NOMO-1 (cell line): Measurements from ENCODE around the gene AMOTL2.

Experiments used
- DNase-seq, 2 experiments: peaks; one replicate each; lab custom pipeline; 2025; ENCODE audit not compliant: unreplicated experiment in 2 of 2; lab: John Stamatoyannopoulos, UW

The AMOTL2 gene

GRCh38 chr3:134366928-134367811, 7.1 kb downstream of the AMOTL2 start:
- no peak for DNase-seq

GRCh38 chr3:134366221-134366927, 7.9 kb downstream of the AMOTL2 start:
- no peak for DNase-seq

- DNase-seq = no peak
Observed at GRCh38 chr3:134365766-134366065, 8.5 kb downstream of the AMOTL2 start.

DNA sequence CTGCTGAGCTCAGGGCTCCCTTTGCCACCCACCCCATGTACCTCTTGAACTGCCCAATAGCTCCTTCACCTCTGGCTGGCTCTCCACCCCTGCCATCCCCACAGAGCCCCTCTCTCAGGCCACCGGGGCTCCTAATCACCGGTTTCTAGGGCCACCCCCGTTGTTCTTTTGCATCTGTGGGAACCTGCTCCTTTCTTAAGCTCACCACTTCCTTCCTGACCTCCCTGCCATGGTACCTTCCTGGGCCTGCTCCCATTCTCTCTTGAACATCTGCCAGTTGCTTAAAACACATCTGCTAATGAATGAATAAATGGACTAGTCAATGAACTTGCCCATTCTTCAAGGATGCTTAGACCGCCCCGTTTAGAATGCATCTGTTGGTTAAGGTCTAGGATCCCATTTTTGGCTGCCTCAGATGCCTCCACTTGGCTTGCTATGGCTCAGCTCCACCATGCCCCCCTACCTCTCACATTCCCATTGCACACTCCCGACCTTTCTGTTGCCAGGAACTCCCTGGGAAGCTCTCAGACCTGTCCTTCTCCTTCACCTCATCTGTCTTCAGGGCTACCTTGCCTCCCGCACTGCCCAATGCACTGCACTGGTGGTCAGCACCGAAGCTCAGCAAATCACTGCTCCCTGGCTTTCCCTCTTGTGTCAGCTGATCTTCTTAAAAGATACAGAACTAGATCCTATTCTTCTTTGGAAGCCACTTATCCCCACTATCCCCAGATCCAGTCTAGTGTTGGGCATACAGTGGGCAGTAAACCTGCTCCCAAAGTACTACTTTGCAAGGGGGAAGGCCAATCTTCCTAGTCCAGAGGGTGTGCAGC, 9.1 kb downstream of the AMOTL2 start:
- no peak for DNase-seq

DNA sequence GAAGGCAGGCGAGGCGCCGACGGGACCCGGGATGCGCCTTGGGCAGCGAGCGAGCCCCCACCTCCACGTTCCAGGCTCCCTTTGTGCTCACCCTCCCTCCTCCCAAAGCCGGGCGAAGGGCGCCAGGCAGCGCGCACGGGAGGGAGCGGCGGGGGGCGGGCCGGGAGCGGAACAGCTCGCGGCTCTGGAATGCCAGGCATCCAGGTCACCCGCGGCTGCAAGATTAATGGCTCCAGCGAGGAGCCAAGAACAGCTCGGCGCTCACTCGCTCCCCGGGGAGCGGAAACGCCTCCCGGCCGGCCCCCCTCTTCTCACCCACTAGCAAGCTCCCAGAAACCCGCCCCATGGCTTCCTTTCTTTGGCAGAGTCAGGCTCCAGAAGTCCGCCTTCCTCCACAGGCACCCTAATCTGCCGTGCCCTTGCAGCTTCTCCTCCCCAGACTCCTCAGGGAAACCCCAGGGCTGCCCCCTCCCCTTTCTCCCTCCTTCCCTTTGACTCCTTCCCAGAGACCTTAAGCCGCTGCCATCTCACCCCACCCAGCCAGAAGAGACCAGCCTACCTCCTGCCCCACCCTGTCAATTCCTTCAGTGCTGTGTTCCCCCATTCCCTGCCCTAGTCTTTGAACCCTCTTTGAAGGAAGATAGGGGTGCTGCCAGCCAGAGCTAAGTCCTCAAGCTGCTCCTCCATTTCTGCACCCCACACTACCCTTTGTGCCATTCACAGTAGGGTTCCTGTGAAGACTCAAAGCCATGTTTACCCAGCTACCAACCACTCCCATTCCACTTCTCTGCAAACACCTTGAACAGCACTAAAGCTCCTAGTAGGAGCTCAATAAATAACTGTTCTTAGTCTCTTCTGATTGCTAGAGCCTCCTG, 9.9 kb downstream of the AMOTL2 start:
- DNase-seq = no peak

GRCh38 chr3:134363381-134363755, 10.9 kb downstream of the AMOTL2 start:
- no peak for DNase-seq

- DNase-seq = no peak
Observed at GRCh38 chr3:134362670-134363380, 11.4 kb downstream of the AMOTL2 start.

DNA sequence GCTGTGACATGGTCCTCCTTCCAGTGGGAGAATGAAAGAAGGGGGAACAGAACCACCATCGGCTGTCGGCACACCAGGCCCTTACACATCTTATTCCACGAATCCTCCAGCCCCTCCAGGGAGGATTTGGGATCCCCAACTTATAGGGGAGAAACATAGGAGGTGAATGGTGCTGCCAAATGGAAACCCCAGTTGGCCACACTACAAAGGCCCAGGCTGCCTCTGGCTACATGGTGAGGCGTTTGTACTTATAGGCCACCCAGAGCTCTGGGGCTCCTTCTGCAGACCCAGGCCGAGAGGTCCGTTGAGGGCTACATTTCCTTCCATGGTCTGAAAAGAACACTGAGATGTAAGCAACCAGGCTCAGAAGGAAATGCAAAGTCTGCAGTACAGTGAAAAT, 12.0 kb downstream of the AMOTL2 start:
- DNase-seq = no peak

GRCh38 chr3:134361162-134361835, 12.9 kb downstream of the AMOTL2 start:
- no peak for DNase-seq

- DNase-seq = no peak
Observed at GRCh38 chr3:134360046-134360445, 14.2 kb downstream of the AMOTL2 start.

GRCh38 chr3:134359121-134360010, 14.9 kb downstream of the AMOTL2 start:
- no peak for DNase-seq

DNA sequence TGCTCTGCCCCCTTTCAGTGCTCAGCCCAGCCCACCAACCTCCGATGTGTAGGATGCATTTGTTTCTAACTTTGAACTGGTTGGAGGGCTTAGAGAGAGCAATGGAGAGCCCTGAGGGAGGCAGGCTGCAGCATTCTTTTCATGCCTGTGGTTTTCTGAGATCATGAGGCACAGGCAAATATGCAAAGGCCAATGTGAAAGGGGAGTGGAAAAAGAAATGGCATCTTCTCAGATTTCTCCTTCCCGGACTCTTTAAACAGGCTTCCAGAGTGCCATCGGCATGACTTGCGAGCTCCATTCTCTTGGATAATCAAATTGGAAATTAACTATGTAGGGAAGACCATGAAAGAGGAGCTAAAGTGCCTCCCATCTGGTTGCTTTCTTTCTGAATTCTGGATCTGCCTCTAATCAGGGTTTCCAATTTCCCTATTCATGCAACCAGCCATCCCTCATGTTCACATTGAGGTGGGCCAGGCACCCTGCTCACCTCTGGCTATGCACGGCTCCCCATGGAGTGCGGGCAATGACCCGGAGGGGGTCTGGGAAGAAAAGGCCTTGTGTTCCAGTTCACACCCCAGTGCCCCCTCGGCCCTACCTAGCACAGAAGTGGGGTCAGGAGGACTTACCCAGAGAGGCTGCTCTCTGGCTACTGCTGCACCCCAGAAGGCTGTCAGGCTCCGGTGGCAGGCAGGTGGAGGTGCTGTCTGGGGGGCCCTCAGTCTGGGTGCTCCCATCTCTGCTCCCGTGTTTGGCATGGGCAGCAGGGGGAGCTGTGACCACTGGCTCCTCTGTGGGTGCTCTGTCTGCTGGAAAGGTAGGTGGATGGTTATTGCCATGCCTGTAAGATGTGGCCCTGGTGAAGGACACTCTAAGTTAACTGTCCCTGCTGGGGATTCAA, 16.1 kb downstream of the AMOTL2 start:
- no peak for DNase-seq

DNA sequence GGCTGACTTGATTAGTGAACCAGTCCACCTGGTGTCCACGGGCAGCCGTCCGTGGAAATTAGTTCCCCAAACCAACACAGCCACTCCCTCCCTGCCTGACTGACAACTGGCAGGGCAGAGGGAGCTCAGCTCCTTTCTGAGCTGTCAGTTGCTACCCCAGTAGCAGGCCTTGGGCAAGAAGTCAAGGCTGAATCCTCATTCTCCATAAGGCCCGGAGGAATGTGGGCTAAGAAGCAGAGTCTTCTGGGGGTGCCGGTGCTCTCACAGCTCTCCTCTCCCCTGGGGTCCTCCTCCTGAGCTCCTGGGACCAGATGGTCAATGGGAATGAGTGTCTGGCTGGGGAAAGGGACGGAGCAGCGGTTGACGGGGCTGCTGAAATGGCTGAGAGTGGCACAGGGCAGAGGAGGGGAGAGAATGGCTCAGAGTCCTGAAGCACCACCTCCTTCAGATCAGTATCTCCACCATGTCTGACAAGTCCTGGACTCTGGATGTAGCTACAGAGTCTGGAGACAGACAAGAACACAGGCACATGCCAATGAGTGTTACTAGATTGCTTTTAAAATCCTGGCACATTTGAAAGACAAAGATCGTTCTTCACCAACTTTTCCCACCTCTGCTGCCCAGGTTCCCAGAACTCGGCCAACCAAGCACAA, 16.9 kb downstream of the AMOTL2 start:
- no peak for DNase-seq

DNA sequence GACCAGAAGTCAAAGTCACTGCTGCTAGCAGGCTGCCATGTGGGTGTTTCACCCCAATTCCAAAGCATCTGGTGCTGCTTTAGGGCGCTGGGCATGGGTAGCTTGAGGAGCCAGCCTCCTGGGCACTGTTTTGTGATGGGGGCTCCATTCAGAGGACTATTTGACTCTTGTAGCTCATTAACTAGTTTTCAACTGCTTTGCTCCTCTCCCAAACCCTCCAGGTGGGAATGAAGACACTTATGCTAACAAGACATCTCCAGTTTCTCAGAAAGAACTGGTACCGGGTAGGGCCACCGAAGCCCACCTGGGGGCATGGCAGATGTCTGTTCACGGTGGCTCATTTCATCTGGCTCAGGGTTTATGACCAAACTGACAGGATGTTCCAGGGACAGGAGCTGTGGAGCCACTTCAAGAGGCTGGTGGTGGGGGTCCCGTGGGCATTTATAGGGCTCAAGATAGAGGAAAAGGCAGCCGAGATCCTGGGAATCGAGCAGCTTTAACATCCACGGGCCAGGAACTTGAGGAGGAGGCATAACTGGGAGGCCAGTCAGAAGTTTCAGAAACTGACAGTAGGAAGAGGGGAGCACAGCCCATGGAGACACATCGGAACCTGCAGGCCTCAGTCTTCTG, 17.7 kb downstream of the AMOTL2 start:
- DNase-seq = no peak

GRCh38 chr3:134355416-134355815, 18.8 kb downstream of the AMOTL2 start:
- DNase-seq = no peak

- no peak for DNase-seq
Observed at GRCh38 chr3:134354612-134355251, 19.5 kb downstream of the AMOTL2 start.
